Osteoblast (primary cell): Measurements from ENCODE around the gene DUOX1. TPM values are rescaled to one million over a fixed set of nuclear protein-coding genes. Genes with fewer than 3 reads are reported as not detected.
"Not testable (repeated sequence)": the region's sequence is repeated elsewhere in the genome, so short reads cannot be mapped to it uniquely, and the experiment has no call there.

ENCODE experiments used
- DNase-seq: peaks from one replicate; pipeline ENCODE4 v3.0.0; 2011; ENCODE audit warnings: low spot score, mixed read lengths; ENCODE audit not compliant: insufficient read length; ENCODE audit errors: missing footprints
- H2AFZ ChIP-seq: 2 replicates; pipeline ENCODE4 v1.6.0; 2011; ENCODE audit warnings: mild to moderate bottlenecking, low read length
- H3K27ac ChIP-seq: 2 replicates; pipeline ENCODE4 v1.5.1; 2011; ENCODE audit warnings: mild to moderate bottlenecking, low read depth, low read length, moderate library complexity
- H3K27me3 ChIP-seq: 2 replicates; pipeline ENCODE4 v1.6.0; 2012; ENCODE audit warnings: mild to moderate bottlenecking, control low read depth, inconsistent platforms, low read length, moderate library complexity; ENCODE audit not compliant: insufficient read depth
- H3K36me3 ChIP-seq: 2 replicates; pipeline ENCODE4 v1.5.1; 2011; ENCODE audit warnings: mild to moderate bottlenecking, low read length, control low read depth, moderate library complexity; ENCODE audit not compliant: insufficient read depth
- H3K4me1 ChIP-seq: 2 replicates; pipeline ENCODE4 v1.5.1; 2011; ENCODE audit warnings: mild to moderate bottlenecking, low read length, control low read depth, moderate library complexity; ENCODE audit not compliant: insufficient read depth
- H3K4me2 ChIP-seq: 2 replicates; pipeline ENCODE4 v1.6.0; 2011; ENCODE audit warnings: mild to moderate bottlenecking, low read length; ENCODE audit not compliant: insufficient read depth
- H3K4me3 ChIP-seq: fragments of 200-600 bp; sonication (generic); 3 replicates; pipeline ENCODE4 v1.5.1; 2012; ENCODE audit warnings: mild to moderate bottlenecking, low read length, inconsistent platforms; ENCODE audit not compliant: insufficient read depth
- H3K79me2 ChIP-seq: 2 replicates; pipeline ENCODE4 v1.6.0; 2012; ENCODE audit warnings: mild to moderate bottlenecking, low read length, control low read depth, inconsistent platforms; ENCODE audit not compliant: insufficient read depth
- H3K9me3 ChIP-seq: 2 replicates; pipeline ENCODE4 v1.5.1; 2011; ENCODE audit warnings: low read depth, low read length, control low read depth
- H4K20me1 ChIP-seq: 2 replicates; pipeline ENCODE4 v1.6.0; 2012; ENCODE audit warnings: mild to moderate bottlenecking, low read length, control low read depth; ENCODE audit not compliant: insufficient read depth
- CTCF ChIP-seq: IDR thresholded peaks from 2 replicates; pipeline ENCODE4 v1.5.1; 2011; ENCODE audit warnings: mild to moderate bottlenecking, low read depth, low read length, moderate library complexity; ENCODE audit errors: extremely low read depth
- total RNA-seq: library from RNA; depleted of rRNA; stranded (reverse); fragments of >200 nt; gene quantifications from 2 replicates; pipeline ENCODE4 v1.2.3, GENCODE V29; 2012

The DUOX1 gene
- total RNA-seq, 1 donor, result under 0.01 TPM

- H2AFZ ChIP-seq, result no peak overlapping the region
- no peaks in the 10 kb centered on the region for H3K4me1 ChIP-seq
Observed at GRCh38 chr15:45101749-45102148, 28.0 kb upstream of the DUOX1 start.

GRCh38 chr15:45102226-45102625 is 27.6 kb upstream of the DUOX1 start:
- H3K4me1 ChIP-seq, result no peaks in the 10 kb centered on the region
- no peaks in the 10 kb centered on the region for H3K79me2 ChIP-seq
- no peaks in the 10 kb centered on the region for H3K9me3 ChIP-seq
- H2AFZ ChIP-seq, result no peak overlapping the region
- peaks cover 23% of the 10 kb centered on the region for H3K27me3 ChIP-seq
- H3K4me2 ChIP-seq, result no peak overlapping the region
- no peaks in the 10 kb centered on the region for H3K36me3 ChIP-seq
- no peak for TF ChIP-seq CTCF
- H3K4me3 ChIP-seq, result no peak overlapping the region
- no peaks in the 10 kb centered on the region for H4K20me1 ChIP-seq
- H3K27ac ChIP-seq, result no peak overlapping the region
- DNase-seq, result no peak

More at GRCh38 chr15:45101749-45102148, 28.0 kb upstream of the DUOX1 start:
- no peak for TF ChIP-seq CTCF
- Histone ChIP-seq H3K36me3 (no peaks in the 10 kb centered on the region), H3K4me2 (no peak overlapping the region), H3K27me3 (peaks cover 24% of the 10 kb centered on the region), H3K27ac (no peak overlapping the region), H3K4me3 (no peak overlapping the region), H4K20me1 (no peaks in the 10 kb centered on the region), H3K79me2 (no peaks in the 10 kb centered on the region), H3K9me3 (no peaks in the 10 kb centered on the region)
- DNase-seq, result no peak

- peaks cover 27% of the 10 kb centered on the region for H3K27me3 ChIP-seq
- H3K4me2 ChIP-seq, result not testable (repeated sequence)
Observed at GRCh38 chr15:45104170-45104569, 25.6 kb upstream of the DUOX1 start.

DNA sequence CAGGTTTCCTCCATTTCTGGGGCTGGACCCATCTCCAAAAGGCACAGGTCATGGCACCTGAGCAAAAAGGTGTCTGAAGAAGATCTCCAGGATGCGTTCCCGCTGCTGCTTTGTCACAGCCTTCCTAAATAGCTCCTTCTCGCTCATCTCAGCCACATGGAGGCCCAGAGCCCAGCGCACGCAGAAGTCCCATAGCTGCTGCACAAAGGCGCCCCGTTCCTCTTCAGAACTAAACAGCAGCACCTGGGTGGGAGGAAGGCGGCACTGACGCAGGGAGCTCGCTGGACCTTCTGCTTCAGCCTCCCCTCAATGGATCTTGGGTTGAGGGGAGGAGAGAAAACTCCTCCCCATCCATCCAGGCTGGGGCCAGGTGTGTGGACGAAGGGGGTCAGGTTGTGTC is 24.2 kb upstream of the DUOX1 start:
- no peaks in the 10 kb centered on the region for H4K20me1 ChIP-seq
- no peaks in the 10 kb centered on the region for H3K79me2 ChIP-seq
- H3K27ac ChIP-seq, result no peak overlapping the region
- no peak for TF ChIP-seq CTCF
- no peak overlapping the region for H3K4me2 ChIP-seq
- no peak overlapping the region for H3K4me3 ChIP-seq
- peaks cover 41% of the 10 kb centered on the region for H3K27me3 ChIP-seq
- no peaks in the 10 kb centered on the region for H3K36me3 ChIP-seq
- no peaks in the 10 kb centered on the region for H3K4me1 ChIP-seq
- no peak overlapping the region for H2AFZ ChIP-seq
- DNase-seq, result peak; percentile 39
- no peaks in the 10 kb centered on the region for H3K9me3 ChIP-seq

More at GRCh38 chr15:45104170-45104569, 25.6 kb upstream of the DUOX1 start:
- H4K20me1 ChIP-seq, H3K4me1 ChIP-seq, H3K27ac ChIP-seq, H2AFZ ChIP-seq, H3K4me3 ChIP-seq, H3K36me3 ChIP-seq, H3K79me2 ChIP-seq, H3K9me3 ChIP-seq, DNase-seq: not testable (repeated sequence)
